ENCODE data around the gene HLA-DRB1. TPM values are rescaled to one million over a fixed set of nuclear protein-coding genes. Genes with fewer than 3 reads are reported as not detected.
"Not testable (repeated sequence)": the region's sequence is repeated elsewhere in the genome, so short reads cannot be mapped to it uniquely, and the experiment has no call there.

The HLA-DRB1 gene
- total RNA-seq (10 to 100 TPM; 23.5 to 44.6 (median 27.7) TPM), polyA plus RNA-seq (100 to 1,000 TPM in 2 of 3 donors, 10 to 100 TPM in 1; 25.8 to 414 (median 158) TPM)

DNA sequence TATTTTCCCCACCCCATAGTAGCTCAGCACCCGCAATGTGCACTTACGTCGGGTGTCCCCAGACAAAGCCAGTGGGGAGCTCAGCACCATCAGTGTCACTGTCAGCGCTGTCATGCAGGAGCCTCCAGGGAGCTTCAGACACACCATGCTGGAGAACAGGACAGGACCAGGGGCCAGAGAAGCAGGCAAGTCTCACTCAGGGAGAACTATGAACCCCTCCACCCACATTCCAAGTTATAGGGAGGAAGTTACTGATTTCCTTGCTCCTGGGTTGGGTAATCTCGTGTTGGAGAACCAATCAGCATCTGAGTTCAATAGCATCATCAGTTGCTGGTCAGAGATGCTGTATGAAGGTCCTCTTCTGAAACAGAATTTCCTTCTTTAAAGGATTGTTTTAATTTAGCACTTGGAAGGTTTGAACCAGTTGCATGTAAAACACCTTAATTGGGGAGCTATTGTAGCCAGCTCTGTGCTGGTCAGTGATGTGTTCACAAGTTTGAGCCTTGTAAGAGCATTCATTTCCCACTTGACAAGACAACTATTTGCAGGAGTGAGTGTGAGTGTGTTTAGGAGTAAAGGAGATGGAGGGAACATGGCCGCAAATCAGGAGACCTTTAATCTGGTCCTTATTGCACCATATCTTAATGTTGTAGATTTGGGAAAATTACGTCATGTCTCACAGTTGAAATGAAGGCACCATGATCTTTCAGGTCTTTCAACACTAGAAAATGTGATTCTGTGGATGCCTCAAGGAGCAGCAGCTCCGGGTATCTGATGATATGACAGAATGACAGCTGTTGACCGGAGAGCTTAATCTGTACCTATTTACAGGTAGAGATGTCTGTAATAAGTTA, at the start of gene HLA-DRB1:
HLA-DRB1 (minus strand) TSS at position 253 of the 854 bp plus-strand sequence; CDS start at position 147, 106 bp downstream.
- no peak for TF ChIP-seq POLR2A (IDR thresholded peaks at IDR 0.05)
- no peak for TF ChIP-seq CTCF (IDR thresholded peaks at IDR 0.05)
- TF ChIP-seq POLR2AphosphoS5 (IDR thresholded peaks at IDR 0.05) = peak in 1 of 4 donors; percentile 68
- Histone ChIP-seq H3K4me3 (peak within 1 kb of the TSS in 1 of 4 donors; percentile 31), H3K36me3 (no peaks in the 10 kb centered on the region), H3K27ac (peak within 1 kb of the TSS in 1 of 4 donors; percentile 39), H3K27me3 (no peaks in the 10 kb centered on the region), H3K4me1 (no peaks in the 10 kb centered on the region), H3K9me3 (no peaks in the 10 kb centered on the region)
- 21 to 32% methylated on average over 9 of the region's 9 CpGs for WGBS, 2 donors
- intact Hi-C loops (cut with DNase I) = loop anchor here (10.0 kb wide), 1 partner anchor 65 kb away; no protein-coding TSS in a partner anchor
- DNase-seq = no peak

GRCh38 chr6:32638532-32639219, 49.0 kb upstream of the HLA-DRB1 start:
- WGBS, 2 donors = 59 to 74% methylated on average over 9 of the region's 9 CpGs
- H3K27ac ChIP-seq = no peak overlapping the region
- TF ChIP-seq CTCF (IDR thresholded peaks at IDR 0.05) = no peak
- H3K4me3 ChIP-seq = no peak overlapping the region
- intact Hi-C loops (cut with DNase I) = no loop called here
- H3K27me3 ChIP-seq = peaks cover 0 to 5% (median 0%) of the 10 kb centered on the region in 3 donors
- DNase-seq = no peak
- no peaks in the 10 kb centered on the region for H3K36me3 ChIP-seq
- no peaks in the 10 kb centered on the region for H3K4me1 ChIP-seq
- no peaks in the 10 kb centered on the region for H3K9me3 ChIP-seq

DNA sequence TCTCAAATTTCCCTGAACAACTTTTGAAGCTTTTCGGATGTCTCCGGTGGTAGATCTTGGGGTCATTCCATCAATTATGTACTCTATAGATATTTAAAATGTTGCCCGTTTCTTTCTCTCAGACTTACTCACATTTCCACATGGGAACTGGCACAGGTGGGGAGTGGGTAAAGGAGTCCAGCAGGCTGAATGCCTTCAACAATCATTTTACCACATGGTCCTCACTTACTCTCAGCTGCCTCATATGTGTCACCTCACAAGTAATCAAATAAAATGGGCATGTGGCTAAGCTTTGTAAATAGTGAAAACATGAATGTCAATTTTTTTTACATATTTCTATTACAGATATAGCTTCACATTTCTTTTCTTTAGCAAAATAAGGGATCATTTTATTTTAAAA, 48.2 kb upstream of the HLA-DRB1 start:
- no peak for TF ChIP-seq POLR2AphosphoS5 (IDR thresholded peaks at IDR 0.05)

DNA sequence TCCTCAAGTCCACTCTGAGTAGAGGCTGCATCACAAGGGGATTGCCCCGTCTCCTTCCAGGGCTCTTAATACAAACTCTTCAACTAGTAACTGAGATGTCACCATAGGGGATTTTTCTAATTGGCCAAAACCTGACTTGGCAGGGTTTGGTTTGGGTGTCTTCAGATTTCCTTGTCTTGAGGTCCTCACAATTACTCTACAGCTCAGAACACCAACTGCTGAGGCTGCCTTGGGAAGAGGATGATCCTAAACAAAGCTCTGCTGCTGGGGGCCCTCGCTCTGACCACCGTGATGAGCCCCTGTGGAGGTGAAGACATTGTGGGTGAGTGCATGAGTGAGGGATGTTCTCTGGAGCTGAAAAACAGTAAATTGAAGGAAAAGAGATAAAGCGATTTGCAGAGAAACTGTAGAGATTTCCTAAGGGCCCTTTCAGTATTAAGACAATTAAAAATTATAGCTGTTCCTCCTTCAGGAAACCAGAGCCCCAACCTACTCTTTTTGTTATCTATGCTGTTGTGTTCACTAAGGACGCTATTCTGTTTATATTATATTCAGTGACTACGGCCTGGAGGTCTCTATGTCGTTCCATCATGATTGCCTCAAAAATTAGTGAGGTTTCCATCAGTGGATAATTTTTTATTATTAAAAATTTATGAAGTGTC, 47.7 kb upstream of the HLA-DRB1 start, which contains the start of gene HLA-DQA1:
HLA-DQA1 (plus strand) TSS at position 188 of the 662 bp plus-strand sequence; CDS start at position 241, 53 bp downstream.
- Histone ChIP-seq H3K4me3 (peak within 1 kb of the TSS in 1 of 4 donors; percentile 17), H3K27me3 (peaks cover 0 to 5% (median 0%) of the 10 kb centered on the region in 3 donors), H3K9me3 (no peaks in the 10 kb centered on the region), H3K36me3 (no peaks in the 10 kb centered on the region), H3K4me1 (no peaks in the 10 kb centered on the region), H3K27ac (no peak within 1 kb of the TSS)
- intact Hi-C loops (cut with DNase I) = no loop called here
- no peak for DNase-seq
- TF ChIP-seq EP300 (IDR thresholded peaks at IDR 0.05) (no peak), POLR2AphosphoS5 (IDR thresholded peaks at IDR 0.05) (peak in 2 of 4 donors; percentile 54 to 63)
- WGBS, 2 donors = 38 to 48% methylated on average over 7 of the region's 7 CpGs

More for the DNA sequence above, 48.2 kb upstream of the HLA-DRB1 start:
- intact Hi-C loops (cut with DNase I) = no loop called here
- no peaks in the 10 kb centered on the region for H3K4me1 ChIP-seq
- no peaks in the 10 kb centered on the region for H3K9me3 ChIP-seq
- peak overlapping the region in 1 of 4 donors; percentile 17 for H3K4me3 ChIP-seq
- WGBS, 2 donors = 66 to 91% methylated on average over 3 of the region's 3 CpGs
- H3K27me3 ChIP-seq = peaks cover 0 to 5% (median 0%) of the 10 kb centered on the region in 3 donors
- H3K27ac ChIP-seq = no peak overlapping the region
- no peak for DNase-seq
- no peaks in the 10 kb centered on the region for H3K36me3 ChIP-seq

DNA sequence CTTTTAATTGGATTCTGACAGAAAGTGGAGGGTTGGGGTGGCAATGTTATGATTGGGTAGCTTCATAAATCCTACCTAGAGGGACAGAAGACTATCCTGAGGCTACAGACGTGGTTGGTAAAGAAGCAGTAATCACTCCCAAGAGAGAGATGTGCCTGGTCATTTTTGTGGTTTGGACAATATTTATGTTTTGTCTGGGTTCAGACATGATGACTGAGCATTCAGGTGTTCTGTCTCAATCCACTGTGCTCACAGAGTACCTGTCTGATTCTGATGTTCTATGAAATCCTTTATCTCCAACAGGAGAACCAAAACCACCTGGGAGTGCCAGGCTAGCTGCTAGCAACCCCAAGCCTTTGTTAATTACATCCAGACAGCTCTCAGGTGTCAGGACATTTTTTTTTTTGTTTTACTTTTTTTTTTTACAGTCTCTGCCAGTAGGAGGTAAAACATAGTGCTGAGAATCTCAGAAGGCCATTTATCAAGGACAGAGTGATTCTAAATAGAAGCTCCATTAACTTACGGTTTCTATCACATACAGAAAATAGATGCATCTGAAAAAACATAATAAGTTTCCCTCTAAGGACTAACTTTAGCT, 46.0 kb upstream of the HLA-DRB1 start:
- intact Hi-C loops (cut with DNase I) = no loop called here
- WGBS, 2 donors = 22 to 24% methylated on average over 2 of the region's 2 CpGs

DNA sequence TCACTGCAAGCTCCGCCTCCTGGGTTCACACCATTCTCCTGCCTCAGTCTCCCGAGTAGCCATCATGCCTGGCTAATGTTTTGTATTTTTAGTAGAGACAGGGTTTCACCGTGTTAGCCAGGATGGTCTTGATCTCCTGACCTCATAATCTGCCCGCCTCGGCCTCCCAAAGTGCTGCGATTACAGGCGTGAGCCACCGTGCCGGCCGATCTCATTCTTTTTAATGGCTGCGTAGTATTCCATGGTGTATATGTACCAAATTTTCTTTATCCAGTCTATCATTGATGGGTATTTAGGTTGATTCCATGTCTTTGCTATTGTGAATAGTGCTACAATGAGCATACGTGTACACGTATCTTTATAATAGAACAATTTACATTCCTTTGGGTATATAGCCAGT, 40.1 kb upstream of the HLA-DRB1 start:
- H3K9me3 ChIP-seq; intact Hi-C loops (cut with DNase I); H3K4me1 ChIP-seq; DNase-seq; H3K36me3 ChIP-seq; H3K4me3 ChIP-seq; H3K27me3 ChIP-seq; H3K27ac ChIP-seq: not testable (repeated sequence)
- WGBS, 2 donors = 59 to 76% methylated on average over 2 of the region's 13 CpGs

More for the DNA sequence above, 46.0 kb upstream of the HLA-DRB1 start:
- no peak overlapping the region for H3K4me3 ChIP-seq
- H3K27ac ChIP-seq = no peak overlapping the region
- no peaks in the 10 kb centered on the region for H3K9me3 ChIP-seq
- TF ChIP-seq POLR2A (IDR thresholded peaks at IDR 0.05) (no peak), EP300 (IDR thresholded peaks at IDR 0.05) (no peak), POLR2AphosphoS5 (IDR thresholded peaks at IDR 0.05) (no peak)
- H3K36me3 ChIP-seq = no peaks in the 10 kb centered on the region
- no peaks in the 10 kb centered on the region for H3K4me1 ChIP-seq
- H3K27me3 ChIP-seq = peaks cover 0 to 5% (median 0%) of the 10 kb centered on the region in 3 donors
- DNase-seq = no peak
